ENCODE data around the gene PSTK.

The PSTK gene

DNA sequence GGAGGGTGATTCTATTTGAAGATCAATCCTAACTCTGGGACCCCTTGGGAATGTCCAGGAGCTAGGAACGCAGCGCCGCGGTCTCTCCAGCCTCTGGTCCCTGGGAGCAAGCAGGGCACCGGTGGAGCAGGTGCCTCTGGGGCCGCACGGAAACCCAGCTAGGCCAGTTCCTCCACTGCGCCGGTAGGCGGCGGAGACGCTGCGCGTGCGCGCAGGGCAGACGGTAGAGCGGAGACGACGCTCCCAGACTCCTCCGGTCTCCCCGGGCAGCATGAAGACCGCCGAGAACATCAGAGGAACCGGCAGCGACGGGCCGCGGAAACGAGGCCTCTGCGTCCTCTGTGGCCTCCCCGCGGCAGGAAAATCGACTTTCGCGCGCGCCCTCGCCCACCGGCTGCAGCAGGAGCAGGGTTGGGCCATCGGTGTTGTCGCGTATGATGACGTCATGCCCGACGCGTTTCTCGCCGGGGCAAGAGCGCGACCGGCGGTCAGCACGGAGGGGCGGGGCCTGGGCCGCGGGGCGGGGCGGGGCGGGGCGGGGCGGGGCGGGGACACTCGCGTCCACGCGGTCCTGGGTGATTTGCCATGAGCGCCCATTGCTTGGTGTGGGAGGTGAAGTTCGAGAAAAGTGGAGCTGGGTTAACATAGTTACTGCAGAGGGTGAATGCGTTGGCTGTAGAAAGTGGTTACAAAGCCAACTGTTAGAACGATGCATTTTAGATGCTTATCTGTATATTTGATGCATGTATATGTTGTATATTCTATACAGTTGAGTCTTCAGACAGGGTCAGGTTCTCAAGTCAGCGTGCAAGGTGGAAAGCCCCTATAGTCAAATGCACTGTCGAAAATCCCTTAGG is at the start of gene PSTK:
Gene PSTK, plus strand, starts transcription at position 193 of the 857 bp plus-strand sequence. Its CDS starts 79 bp downstream, at position 272.
- no peak for FAIRE-seq

DNA sequence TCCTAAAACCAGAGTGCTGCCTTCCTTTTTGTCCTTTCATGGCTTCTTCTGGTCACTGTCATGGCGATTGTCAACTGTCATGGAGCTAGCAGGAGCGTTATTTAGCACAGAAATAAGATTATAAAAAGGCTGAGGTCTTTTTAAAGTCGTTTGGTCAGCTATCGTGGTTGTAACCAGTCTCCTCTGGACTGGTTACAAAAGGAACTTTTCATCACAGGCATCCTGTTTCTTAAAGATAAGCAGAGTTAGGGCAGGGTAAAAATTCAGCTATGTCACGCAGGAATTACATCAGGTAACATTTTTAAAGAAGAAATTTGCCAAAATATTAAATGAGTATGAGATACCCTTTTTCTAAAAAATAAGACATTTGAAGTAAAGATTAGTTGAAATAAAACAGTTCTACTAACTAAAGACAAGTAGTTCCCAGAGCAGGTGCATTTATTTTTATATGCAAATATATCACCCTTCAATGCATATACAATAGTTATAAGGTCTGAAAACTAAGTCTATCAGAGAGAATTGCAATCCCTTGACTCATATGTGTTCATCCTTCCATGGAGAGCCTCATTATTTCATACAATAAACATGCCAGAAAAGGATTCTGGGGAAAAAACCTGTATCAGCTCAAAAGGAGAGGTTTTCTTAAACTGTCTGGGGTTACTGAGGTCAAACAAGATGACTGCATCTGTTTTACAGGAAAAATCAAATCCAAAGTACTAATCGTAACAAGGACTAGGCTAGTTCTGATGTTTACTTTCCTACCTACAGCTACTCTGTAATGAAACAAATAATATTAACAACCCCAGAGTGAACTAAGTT is 48.9 kb upstream of the PSTK start:
- no peak for FAIRE-seq

DNA sequence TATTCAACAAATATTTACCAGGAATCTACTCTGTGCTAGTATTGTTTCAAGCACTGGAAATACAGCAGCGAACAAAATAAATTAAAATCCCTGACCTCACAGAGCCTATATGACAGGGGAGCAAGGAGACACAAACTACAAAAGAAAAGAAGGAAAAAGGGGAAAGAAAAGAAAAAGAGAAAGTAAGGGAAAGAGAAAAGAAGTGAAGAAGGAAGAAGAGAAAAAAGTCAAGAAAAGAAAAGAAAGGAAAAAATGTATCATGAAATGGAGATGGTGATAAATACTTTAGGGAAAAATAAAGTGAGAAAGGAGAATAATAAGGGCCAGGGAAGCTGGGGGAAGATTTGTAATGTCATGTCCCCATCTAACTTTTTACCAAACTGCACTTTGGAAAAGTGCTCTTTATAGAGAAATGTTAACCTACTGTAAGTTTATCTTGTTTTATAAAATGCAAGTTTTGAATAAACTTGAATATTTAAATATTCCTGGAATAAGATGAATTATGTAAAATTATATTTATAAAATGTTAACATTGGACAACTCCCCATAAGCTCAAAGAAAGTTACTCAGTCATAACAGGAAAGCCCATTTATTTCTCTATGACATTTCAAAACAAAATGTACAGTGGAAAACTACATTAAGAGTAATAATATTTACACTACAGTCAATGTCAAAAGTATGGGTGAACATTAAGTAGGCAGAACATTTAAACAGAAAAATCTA is 40.9 kb upstream of the PSTK start:
- FAIRE-seq, result no peak

- FAIRE-seq, result no peak
Measured at GRCh38 chr10:122939856-122940543, 40.2 kb upstream of the PSTK start.

- FAIRE-seq, result no peak
Measured at GRCh38 chr10:122949296-122949695, 30.9 kb upstream of the PSTK start.

GRCh38 chr10:122953902-122954730 is 26.1 kb upstream of the PSTK start, which contains the start of gene C10orf88:
Gene C10orf88, minus strand, starts transcription at chr10:122954227. Its CDS starts 49 bp downstream, at chr10:122954178.
- peak; percentile 90 for FAIRE-seq

- no peak for FAIRE-seq
Measured at GRCh38 chr10:122954731-122955050, 25.5 kb upstream of the PSTK start.

- FAIRE-seq, result no peak
Measured at GRCh38 chr10:122955892-122956291, 24.3 kb upstream of the PSTK start.

DNA sequence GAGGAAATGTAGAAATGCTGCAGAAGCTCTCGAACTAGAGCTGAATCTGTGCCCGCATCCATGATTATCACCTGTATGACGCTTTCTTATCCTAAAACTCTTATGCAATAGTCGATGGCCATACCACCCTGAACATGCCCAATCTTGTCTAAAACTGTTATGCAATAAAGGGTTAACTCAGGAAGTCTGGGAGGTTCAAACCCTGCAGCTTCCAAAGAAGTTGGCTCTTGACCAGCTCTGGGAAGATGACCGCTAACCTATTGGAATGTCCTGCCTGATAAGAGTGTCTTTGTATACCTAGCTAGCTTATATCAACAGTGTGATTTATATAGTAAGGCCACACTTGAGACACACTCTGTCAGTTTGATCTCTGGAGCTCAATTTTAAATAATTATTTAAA is 22.7 kb upstream of the PSTK start:
- FAIRE-seq, result no peak

DNA sequence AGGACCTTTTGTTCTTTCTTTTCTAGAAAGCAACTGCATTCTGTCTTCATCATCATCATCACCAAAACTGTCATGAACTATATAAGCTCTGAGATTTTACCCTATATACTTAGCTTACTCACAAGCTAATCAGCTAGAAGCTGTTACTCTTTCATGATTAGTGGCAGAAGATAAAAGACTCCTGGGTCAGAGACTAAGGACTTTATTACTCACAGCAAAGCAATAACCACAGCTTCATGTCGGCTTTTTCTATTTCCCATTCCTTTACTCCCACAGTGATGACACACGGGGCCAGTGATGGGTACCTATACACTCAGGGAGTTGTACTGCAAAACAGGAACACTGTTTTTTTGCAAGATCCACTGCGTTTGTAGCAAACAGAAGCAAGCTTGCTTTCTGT is 17.8 kb upstream of the PSTK start:
- FAIRE-seq, result no peak

DNA sequence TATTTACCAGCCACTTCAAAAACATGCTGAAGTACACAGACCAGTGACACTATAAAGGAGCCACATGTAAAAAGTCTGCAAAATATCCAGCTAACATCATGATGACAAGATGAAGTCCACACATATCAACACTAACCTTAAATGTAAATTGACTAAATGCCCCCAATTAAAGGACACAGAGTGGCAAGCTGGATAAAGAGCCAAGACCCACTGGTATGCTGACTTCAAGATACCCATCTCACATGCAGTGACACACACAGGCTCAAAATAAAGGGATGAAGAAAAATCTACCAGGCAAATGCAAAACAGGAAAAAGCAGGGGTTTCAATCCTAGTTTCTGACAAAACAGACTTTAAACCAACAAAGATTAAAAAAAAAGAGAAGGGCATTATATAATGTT is 13.3 kb upstream of the PSTK start:
- FAIRE-seq, result no peak

DNA sequence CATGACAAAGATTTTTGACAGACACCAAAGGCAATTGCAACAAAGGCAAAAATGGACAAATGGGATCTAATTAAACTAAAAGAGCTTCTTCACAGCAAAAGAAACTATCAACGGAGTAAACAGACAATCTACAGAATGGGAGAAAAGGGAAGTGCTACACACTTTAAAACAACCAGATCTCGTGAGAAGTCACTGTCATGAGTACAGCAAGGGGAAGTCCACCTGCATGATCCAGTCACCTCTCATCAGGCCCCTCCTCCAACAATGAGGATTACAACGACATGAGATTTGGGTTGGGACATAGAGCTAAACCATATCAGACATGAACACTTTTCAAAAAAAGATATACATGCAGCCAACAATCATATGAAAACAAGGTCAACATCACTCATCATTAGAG is 11.5 kb upstream of the PSTK start:
- no peak for FAIRE-seq

- no peak for FAIRE-seq
Measured at GRCh38 chr10:122974023-122974422, 6.2 kb upstream of the PSTK start.

GRCh38 chr10:122974543-122975064 is 5.6 kb upstream of the PSTK start:
- no peak for FAIRE-seq

DNA sequence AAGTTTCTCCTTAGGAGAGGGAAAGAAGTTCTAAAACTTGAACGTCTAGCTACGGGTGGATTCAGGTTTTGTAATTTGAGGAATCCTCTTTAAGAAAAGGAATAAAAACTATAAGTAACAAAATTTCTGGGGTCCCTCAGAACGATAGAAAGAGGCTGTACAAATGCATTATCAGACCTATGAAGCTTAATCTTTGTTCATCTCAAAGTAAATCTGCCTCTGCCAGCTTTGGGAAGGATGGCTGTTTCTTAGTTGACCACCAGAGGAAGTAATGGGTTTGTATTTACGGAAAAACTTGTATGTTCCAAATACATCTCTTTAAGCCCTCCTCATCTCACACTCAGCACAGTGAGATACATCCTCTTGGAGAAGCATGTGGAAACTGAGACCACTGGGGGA is 864 bp downstream of the PSTK start:
- peak; percentile 49 for FAIRE-seq

DNA sequence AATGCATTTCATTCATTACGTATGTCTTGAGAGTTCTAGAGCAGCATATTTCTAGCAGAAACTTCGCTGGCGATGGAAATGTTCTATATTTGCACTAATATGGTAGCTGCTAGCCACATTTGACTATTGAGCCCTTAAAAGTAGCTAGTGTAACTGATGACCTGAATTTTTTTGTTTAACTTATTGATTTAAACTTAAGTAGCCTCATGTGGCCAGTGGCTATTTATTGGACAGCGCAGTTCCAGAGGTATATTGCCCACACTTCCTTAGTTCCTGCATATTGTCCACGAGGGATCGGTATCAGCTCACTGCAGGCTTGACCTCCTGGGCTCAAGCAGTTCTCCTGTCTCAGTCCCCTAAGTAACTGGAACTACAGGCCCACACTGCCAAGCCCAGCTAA is 3.7 kb downstream of the PSTK start:
- no peak for FAIRE-seq

- no peak for FAIRE-seq
Measured at GRCh38 chr10:122984708-122985107, 4.5 kb downstream of the PSTK start.

DNA sequence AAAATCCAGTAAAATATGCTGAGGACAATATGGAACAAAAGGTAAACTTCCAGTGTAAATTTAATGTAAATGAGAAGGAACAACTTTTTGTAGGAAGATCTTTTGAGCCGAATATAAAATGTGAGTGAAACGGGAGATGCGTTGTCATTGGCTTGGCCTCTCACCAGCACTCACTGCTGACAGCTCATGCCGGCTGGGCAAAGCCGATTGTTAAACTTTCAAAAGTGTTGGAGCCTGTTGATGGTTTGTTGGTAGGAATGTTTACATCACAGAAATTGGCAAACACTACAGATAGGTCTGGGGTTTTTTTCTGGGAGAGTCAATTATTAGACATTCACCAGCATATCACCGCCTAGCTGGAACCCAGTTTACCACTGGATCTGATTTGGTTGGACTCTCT is 6.1 kb downstream of the PSTK start:
- no peak for FAIRE-seq

GRCh38 chr10:122988501-122988900 is 8.3 kb downstream of the PSTK start:
- FAIRE-seq, result no peak

DNA sequence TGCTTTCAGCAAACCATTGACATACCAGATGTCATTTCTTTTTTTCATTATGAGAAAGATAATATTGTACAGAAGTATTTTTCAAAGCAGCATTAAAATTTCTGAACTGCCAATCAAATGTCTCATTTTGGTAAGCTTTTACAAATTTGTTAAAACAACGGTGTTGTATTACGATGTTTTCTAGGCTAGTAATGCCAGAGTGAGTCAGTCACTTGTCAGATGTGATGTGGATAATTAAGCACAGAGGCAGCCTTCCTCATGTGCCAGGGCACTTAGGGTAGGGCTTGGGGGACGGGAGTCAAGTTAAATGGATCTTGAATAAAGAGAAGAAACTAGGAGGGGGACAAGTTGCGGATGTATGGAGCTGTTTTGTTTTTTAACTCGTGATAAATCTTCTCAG is 10.1 kb downstream of the PSTK start:
- FAIRE-seq, result no peak

DNA sequence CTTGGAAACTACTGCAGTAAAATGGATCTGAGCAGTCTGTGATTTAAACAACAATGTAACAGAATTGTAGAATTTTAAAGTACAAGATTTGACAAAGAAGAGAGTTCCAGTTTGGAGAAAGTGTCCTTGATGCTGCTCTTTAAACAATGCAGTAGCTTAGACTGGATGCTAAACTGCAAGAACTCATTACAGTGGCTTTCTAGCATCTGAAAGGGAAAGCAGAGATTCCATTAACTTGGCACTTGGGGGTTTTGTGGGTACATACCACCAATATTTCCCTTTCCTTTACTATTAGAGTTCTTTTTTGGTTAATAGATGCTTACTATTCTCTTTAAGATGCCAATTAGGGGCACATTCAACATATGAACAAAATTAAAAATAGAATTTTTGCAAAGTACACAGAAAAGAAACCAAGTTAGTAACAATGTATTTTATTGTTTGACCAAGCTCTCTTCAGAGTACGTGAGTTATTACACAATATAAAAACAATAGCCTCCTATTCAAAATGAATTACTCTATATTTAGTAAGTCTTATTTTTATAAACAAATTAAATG is 11.9 kb downstream of the PSTK start:
- no peak for FAIRE-seq

All from G401.6 (cell line).